GM21423 (cell line): ENCODE data around the gene CHML.
A peak's percentile ranks its signal among the peaks of the same experiment; 100 is the strongest.

Source experiments
- ATAC-seq: cut with Tn5 transposase; IDR thresholded peaks from one replicate; pipeline ENCODE4 v1.9.1; 2021; ENCODE audit warnings: mild to moderate bottlenecking, moderate library complexity; ENCODE audit not compliant: unreplicated experiment

Gene CHML

GRCh38 chr1:241647658-241648057 is 7.5 kb upstream of the CHML start:
- no peak for ATAC-seq

GRCh38 chr1:241646201-241646600 is 6.0 kb upstream of the CHML start:
- no peak for ATAC-seq

GRCh38 chr1:241645199-241645598 is 5.0 kb upstream of the CHML start:
- ATAC-seq: no peak

GRCh38 chr1:241644259-241644658 is 4.1 kb upstream of the CHML start:
- ATAC-seq: no peak

DNA sequence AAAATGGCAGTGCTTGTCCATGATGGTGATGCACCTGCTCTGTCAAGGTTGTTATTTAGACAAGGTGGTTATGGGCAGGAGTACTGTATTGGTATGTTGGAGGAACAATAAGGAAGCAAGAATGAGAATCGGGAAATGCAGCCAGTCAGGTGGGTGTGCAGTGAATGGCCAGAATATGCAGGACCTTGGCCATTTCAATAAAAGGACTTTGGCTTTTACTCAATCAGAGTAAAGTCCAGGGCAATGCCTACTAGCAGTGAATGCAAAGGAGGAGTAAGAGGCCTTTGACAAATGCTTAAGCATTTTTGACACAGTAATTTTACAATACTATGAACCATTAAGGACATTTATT is 2.4 kb upstream of the CHML start:
- no peak for ATAC-seq

GRCh38 chr1:241641773-241642592 is 1.8 kb upstream of the CHML start:
- no peak for ATAC-seq

DNA sequence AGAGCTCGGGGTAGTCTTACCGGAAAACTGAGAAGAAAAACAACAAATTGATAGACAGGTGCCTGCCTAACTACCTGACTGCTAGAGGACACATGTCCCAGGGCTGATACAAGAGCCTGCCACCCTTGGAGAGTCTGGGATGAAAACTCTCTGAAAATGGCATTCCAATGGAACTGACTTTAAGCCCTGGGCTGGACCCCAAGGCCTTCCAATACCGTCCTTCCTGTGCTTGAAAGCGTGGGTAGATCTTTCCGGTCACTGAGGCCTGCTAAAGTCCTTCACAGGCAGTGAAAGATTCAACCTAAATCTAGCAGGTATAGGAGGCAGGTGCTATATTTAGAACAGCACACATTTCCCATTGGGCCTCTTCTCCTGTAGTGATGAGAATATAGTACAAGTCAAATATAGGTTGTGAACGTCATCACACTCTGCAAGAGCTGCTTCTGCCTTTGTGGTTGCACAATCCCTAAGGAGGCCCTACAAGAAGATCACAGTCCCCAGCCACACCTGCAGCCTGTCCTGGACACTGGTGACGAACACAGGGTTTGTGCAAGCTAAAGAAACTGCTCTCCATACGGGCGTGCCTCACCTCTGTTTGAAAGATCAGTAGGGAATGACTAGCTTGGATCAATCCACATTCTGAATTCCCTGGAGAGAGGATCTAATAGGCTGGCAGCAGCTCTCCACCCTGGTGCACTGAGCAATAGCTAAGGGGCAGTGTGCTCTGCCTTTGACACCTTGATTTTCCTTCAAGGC is 876 bp upstream of the CHML start:
- no peak for ATAC-seq

DNA sequence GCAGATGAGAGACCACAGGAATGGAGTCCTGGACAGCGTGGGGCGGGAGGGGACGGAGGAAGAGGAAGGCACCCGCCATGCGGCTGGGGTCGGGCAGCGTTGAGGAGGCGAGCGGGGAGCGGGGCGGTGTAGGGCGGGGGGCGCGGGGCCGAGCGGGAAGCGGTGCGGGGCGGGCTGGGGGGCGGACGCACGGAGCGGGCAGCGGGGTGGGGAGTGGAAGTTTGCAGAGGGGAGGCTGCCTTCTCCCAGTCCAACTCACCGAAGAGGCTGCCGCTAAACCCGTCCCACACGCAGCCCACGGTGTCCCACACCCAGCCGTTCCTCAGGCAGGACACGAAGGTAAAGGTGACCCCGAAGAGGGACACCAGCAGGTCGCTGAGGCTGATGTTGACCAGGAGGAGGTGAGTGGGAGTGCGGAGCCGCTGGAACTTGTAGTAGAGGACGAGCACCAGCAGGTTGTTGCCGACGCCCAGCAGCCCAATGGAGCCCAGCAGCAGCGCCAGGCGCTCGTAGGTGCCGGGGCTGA is 483 bp downstream of the CHML start:
- ATAC-seq: peak; percentile 38

GRCh38 chr1:241638909-241639622 is 1.1 kb downstream of the CHML start:
- no peak for ATAC-seq

- no peak for ATAC-seq
Observed at GRCh38 chr1:241638099-241638682, 2.0 kb downstream of the CHML start.

DNA sequence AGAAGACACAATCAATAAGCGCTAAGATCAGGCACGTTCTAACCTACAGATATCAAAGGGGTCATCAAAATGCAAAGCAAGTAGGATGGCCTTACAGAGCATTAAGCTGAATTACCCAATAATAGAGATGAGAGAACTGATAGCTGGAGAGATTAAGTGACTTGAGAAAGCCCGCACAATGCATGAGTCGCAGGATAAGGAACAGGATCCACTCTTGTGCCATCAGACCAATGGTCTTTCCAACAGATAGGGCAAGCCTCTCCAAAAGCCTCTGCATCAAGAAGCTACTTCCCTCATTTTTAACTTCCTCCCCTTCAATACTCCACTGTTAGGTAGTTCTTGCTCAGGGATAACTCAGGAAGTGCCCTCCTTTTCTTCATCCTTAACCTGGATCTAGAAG is 2.6 kb downstream of the CHML start:
- no peak for ATAC-seq

- ATAC-seq: no peak
Observed at GRCh38 chr1:241637046-241637590, 3.1 kb downstream of the CHML start.

DNA sequence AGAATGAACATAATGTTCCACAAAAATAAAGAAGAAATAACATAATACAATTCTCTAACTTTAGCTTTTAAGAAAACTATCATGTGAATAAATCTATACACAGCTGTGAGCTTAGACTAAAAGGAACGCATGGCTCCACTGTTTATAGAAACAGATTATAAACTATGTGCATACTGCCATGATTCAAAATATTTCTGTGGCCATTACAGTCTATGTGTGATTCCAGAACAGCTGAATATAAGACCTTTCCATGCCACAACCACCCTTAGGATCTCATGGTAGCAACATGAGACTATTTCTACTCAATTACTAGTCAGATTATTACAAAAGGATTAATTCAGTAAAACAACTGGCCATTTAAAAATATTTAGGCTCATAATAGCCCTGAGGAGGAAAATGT is 3.9 kb downstream of the CHML start:
- no peak for ATAC-seq

DNA sequence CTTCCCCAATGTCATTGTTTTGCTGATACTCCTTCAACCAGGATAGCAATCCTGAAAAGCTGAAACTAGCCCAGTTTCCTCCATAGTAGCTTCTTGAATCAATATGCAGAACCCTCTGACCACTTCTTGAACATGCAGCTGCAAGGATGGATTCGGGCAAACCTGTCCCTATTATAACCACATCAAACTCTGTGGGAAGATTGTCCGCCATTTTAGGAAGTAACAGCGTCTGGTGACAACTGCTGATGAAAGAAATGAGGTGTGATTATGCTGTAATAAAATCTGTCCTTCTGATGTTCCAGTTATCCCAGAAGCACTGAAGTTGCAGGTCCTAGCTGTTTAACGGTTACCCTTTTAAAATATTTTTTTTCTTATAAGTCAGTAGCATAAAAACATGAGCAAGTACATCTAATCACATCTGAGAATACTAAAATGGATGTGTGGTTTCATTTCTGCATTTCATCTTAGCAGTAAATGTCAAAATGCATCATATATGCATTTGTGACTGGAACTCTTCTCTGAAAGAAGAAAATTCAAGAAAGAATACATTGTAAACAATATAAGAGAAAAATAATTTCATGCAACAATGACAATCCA is 4.5 kb downstream of the CHML start:
- no peak for ATAC-seq

DNA sequence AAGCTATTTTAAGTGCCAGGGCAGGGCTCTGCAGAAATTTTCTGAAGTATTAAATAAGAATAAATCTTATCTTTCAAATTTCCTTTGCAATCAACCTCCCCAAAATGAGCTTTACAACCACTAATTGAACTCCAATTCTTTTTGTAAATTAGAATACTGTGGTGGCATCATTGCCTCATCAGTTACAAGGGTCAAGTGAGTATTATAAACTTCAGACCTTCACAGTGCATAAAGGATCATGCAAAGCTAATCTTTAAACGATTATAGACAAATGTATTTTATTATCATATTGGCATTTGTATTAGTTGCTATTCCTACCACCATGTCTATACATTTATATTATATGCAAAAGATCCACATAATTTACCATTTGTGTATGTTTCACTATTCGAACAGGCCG is 7.2 kb downstream of the CHML start:
- ATAC-seq: no peak

DNA sequence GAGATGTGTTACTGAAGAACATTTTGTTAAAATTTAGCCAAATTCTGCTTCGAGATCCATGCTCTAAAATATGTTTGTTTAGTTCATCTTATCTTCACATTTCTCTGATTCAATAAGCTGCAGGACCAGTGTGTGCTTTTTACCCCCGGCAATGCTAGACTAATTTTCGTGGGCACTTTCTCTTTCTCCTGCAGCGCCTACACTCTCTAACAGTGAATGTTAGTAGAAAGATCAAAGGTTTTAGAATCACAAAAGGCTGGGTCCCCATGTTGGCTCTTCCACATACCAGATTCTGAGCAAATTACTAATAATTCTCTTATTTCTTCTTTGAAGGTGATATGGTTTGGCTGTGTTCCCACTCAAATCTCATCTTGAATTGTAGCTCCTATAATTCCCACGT is 8.5 kb downstream of the CHML start:
- ATAC-seq: no peak

DNA sequence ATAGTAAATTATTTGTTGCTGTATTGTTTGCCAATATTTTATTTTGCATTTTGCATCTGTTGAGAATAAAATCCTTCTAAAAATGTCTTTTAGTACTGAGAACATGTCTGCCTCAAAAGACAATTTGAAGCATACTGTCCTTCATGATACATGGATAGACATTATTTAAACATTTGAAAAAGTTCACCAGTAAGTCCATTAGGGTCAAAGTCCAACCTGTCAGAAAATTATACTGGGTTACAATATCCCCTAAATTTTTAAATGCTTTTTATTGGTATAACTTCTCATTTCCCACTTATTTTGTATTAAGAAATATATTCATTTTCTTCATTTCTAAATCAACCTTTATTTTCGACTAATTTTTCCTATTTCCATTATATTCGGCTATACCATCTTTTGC is 9.3 kb downstream of the CHML start:
- no peak for ATAC-seq

- ATAC-seq: no peak
Observed at GRCh38 chr1:241630476-241630875, 9.7 kb downstream of the CHML start.

DNA sequence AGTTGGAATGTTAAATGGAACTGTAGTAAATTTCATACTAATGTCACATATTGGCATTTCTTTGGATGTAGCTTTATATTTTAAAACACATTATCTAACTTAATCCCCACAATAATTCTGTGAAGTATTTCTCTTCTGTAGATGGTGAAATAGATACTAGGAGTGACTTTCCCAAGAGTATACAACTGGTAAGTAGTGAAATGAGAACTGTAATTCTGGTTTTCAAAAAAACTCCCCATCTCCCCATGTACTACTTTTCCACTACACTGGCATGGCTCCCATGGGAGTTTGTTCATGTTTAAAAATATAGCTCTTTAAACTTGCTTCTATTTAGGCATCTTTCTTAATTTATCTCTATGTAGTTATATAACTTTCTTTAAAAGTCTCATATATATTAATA is 10.2 kb downstream of the CHML start:
- no peak for ATAC-seq

- peak; percentile 84 for ATAC-seq
Observed at GRCh38 chr1:241627453-241628259, 12.5 kb downstream of the CHML start.
